ENCODE measurements around the gene DLGAP1.
"Not testable (repeated sequence)": the region's sequence is repeated elsewhere in the genome, so short reads cannot be mapped to it uniquely, and the experiment has no call there.

The DLGAP1 gene

GRCh38 chr18:3485153-3486149 is 969.7 kb downstream of the DLGAP1 start:
- peak in 1 of 56 donors; percentile 11 for DNase-seq

- no peak for DNase-seq
Observed at GRCh38 chr18:3482258-3482657, 972.8 kb downstream of the DLGAP1 start.

- peak in 2 of 56 donors; percentile 5 to 26 for DNase-seq
Observed at GRCh38 chr18:3481696-3482210, 973.4 kb downstream of the DLGAP1 start.

GRCh38 chr18:3480827-3481573 is 974.1 kb downstream of the DLGAP1 start:
- no peak for DNase-seq

GRCh38 chr18:3479978-3480509 is 975.1 kb downstream of the DLGAP1 start:
- no peak for DNase-seq

- no peak for DNase-seq
Observed at GRCh38 chr18:3478262-3478978, 976.7 kb downstream of the DLGAP1 start.

GRCh38 chr18:3472681-3473544 is 982.2 kb downstream of the DLGAP1 start:
- no peak for DNase-seq

GRCh38 chr18:3472121-3472520 is 983.0 kb downstream of the DLGAP1 start:
- DNase-seq: not testable (repeated sequence)

GRCh38 chr18:3471141-3471648 is 983.9 kb downstream of the DLGAP1 start:
- DNase-seq: no peak

- DNase-seq: no peak
Observed at GRCh38 chr18:3468833-3469232, 986.3 kb downstream of the DLGAP1 start.

GRCh38 chr18:3468066-3468705 is 986.9 kb downstream of the DLGAP1 start:
- DNase-seq: no peak

GRCh38 chr18:3466872-3467271 is 988.2 kb downstream of the DLGAP1 start:
- DNase-seq: no peak

- DNase-seq: no peak
Observed at GRCh38 chr18:3466045-3466444, 989.1 kb downstream of the DLGAP1 start.

GRCh38 chr18:3463051-3463450 is 992.1 kb downstream of the DLGAP1 start:
- DNase-seq: no peak

- DNase-seq: no peak
Observed at GRCh38 chr18:3461704-3462103, 993.4 kb downstream of the DLGAP1 start.

- DNase-seq: no peak
Observed at GRCh38 chr18:3460823-3461398, 994.2 kb downstream of the DLGAP1 start.

GRCh38 chr18:3458952-3459853 is 995.9 kb downstream of the DLGAP1 start:
- DNase-seq: peak in 7 of 56 donors; percentile 12 to 40 (median 29)

- DNase-seq: no peak
Observed at GRCh38 chr18:3458378-3458777, 996.7 kb downstream of the DLGAP1 start.

All from amygdala (tissue), 56 donors.